SK-N-SH (cell line): Measurements from ENCODE around the gene BEX1.

Experiments
- EZH2phosphoT487 ChIP-seq: fragments of 200-600 bp; sonication (generic); IDR thresholded peaks from 2 replicates; pipeline ENCODE4 v1.6.1; 2017; ENCODE audit warnings: low read depth, mixed run types, mild to moderate bottlenecking, antibody characterized with exemption, moderate library complexity, borderline replicate concordance
- GABPA ChIP-seq: IDR thresholded peaks from 2 replicates; pipeline ENCODE4 v1.4.0; 2012; ENCODE audit warnings: low read depth, mild to moderate bottlenecking
- TF ChIP-seq, protein P1 (sequence below): fragments of 200-600 bp; sonication (generic); IDR thresholded peaks from 2 replicates; pipeline ENCODE4 v1.6.1; 2017; ENCODE audit warnings: antibody characterized with exemption, mild to moderate bottlenecking, moderate library complexity
- TF ChIP-seq, protein P2 (sequence below): fragments of 150-350 bp; IDR thresholded peaks from 2 replicates; pipeline ENCODE4 v1.6.1; 2016; ENCODE audit warnings: mild to moderate bottlenecking, low read depth, low read length

DNA sequence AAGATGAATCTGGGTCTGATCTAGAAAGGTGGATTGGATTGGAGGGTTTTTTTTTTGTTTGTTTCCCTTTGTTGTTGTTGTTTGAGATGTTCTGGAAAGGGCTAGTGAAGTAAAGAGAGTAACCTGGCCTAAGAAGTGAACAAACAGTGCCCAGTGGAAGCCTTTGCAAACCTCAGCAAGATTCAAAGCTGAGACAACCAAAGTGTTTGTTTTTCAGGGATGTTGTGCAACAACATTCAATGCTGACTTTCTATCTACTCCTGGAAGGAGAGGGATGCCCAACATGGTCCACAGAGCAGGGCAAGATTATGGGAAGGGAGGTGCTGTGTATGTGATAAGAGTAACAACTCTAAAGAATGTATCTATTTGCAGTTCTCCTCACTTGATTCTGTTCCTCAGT lies 11.3 kb downstream of the BEX1 start:
- TF ChIP-seq, protein P1, sequence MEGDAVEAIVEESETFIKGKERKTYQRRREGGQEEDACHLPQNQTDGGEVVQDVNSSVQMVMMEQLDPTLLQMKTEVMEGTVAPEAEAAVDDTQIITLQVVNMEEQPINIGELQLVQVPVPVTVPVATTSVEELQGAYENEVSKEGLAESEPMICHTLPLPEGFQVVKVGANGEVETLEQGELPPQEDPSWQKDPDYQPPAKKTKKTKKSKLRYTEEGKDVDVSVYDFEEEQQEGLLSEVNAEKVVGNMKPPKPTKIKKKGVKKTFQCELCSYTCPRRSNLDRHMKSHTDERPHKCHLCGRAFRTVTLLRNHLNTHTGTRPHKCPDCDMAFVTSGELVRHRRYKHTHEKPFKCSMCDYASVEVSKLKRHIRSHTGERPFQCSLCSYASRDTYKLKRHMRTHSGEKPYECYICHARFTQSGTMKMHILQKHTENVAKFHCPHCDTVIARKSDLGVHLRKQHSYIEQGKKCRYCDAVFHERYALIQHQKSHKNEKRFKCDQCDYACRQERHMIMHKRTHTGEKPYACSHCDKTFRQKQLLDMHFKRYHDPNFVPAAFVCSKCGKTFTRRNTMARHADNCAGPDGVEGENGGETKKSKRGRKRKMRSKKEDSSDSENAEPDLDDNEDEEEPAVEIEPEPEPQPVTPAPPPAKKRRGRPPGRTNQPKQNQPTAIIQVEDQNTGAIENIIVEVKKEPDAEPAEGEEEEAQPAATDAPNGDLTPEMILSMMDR = no peak
- TF ChIP-seq, protein P2, sequence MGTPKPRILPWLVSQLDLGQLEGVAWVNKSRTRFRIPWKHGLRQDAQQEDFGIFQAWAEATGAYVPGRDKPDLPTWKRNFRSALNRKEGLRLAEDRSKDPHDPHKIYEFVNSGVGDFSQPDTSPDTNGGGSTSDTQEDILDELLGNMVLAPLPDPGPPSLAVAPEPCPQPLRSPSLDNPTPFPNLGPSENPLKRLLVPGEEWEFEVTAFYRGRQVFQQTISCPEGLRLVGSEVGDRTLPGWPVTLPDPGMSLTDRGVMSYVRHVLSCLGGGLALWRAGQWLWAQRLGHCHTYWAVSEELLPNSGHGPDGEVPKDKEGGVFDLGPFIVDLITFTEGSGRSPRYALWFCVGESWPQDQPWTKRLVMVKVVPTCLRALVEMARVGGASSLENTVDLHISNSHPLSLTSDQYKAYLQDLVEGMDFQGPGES = no peak
- no peak for TF ChIP-seq GABPA
- TF ChIP-seq EZH2phosphoT487 = no peak
